Amniotic stem cell (primary cell): ENCODE results near the gene RAB11FIP4.
A peak's percentile ranks its signal among the peaks of the same experiment; 100 is the strongest.

Experiments
- DNase-seq: peaks from one replicate; lab custom pipeline; 2025; lab: John Stamatoyannopoulos, UW

The RAB11FIP4 gene

GRCh38 chr17:31550389-31551056 lies 159.0 kb downstream of the RAB11FIP4 start:
- DNase-seq, result no peak

DNA sequence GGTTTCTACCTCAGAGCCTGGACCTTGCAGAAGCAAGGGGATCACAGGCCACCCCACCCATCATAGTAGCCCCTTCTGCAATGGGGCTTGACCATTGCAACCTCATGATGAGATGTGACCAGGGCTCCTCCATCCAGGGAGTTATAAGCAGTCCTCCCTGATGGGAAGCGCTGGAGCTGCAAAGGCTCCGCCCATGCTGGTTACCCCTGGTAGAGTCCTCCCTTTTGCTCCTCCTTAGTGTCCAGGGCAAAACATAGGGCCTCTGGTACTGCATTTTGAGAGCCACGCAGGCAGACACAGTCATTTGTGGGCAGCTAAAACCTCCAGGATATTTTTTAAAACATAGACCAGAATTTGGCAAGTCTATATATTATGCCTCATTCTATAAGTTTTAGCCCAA lies 161.1 kb downstream of the RAB11FIP4 start:
- DNase-seq, result no peak

- DNase-seq, result no peak
Observed at GRCh38 chr17:31553506-31553905, 162.0 kb downstream of the RAB11FIP4 start.

DNA sequence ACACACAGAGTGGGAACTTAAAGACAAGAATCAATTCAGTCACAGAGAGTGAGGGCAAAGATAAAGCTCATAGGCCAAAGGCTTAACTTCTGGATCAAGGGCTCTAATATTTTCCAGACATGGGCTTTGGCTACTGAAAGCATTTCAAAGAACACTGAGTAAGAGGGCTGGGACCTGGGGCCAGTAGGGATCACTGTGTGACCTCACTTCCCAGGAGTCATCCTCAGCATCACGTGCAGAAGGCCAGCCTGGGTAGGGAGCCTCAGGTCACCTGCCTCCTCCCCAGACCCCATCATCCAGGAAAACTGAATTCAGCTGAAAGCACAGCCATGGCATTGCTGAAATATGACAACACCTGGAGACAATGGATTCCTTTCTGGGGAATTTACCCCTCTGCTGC lies 163.5 kb downstream of the RAB11FIP4 start:
- DNase-seq, result no peak

DNA sequence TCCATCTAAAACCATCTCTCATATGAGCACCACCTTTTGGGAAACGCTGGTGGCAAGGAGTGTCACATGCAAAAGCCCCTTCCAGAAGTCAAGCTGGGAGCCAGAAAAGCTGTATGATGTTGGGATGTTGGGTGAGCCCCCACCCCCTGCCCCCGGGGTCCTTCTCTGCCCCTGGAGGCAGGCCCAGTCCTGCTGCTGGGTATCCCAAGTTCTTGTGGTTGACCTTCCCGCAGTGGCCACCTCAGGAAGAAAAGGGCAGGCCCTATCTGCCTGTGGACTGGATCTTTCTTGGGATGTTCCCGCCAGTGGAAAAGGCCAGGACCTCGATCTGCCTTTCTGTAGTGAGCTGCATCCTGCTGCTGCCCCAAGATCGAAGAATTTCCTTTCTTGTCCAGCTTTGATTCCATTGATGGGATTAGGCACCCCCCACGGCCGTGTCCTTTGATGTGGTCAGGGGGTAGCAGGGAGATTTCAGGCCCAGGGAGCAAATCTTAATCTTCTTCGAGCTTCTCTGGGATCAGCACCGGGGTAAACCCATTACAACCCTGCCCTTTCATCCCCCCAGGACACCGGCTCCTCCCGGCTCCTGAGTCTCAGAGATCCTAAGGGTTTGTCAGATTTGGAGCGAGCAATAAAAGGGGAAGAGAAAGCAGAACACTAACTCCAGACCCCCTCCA lies 165.6 kb downstream of the RAB11FIP4 start:
- DNase-seq, result no peak

DNA sequence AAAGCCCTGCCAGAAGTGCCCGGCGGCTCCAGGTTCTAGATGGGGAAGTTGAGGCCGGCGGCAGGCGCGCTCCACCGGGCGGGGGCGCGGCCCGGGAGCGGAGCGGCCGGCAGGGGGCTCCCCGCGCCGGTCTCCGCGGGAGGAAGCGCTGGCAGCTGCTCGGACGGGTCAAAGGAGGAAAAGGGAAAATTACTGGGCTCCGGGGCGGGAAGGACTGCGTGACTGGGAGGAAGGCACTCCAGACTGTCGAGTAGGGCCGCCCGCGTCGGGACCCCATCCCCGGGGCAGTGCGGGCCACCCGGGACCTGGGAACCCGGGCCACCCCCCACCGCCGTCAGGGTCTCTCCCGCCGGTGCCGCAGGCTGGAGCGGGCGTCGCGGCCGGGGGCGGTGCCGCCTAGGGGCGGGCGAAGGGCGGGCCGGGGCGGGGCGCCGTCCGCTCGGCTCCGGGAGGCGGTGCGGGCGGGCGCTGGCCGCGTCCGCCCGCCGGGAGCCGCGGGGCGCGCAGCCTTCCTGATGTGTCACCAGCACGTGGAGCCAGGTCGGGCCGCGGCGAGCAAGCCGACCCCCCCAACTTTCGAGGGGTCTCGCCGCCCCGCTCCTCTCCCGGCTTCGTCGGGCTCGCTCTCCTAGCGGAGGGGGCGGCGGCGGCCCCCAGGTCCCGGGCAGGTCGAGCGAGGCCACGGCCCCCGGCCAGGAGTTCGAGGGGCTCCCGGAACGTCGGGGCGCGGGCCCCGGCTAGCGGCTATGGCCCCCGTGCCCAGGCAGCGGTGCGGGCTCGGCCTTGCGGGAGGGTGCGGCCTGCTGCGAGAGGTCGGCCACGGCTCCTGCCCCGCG lies 167.5 kb downstream of the RAB11FIP4 start:
- peak; percentile 73 for DNase-seq

DNA sequence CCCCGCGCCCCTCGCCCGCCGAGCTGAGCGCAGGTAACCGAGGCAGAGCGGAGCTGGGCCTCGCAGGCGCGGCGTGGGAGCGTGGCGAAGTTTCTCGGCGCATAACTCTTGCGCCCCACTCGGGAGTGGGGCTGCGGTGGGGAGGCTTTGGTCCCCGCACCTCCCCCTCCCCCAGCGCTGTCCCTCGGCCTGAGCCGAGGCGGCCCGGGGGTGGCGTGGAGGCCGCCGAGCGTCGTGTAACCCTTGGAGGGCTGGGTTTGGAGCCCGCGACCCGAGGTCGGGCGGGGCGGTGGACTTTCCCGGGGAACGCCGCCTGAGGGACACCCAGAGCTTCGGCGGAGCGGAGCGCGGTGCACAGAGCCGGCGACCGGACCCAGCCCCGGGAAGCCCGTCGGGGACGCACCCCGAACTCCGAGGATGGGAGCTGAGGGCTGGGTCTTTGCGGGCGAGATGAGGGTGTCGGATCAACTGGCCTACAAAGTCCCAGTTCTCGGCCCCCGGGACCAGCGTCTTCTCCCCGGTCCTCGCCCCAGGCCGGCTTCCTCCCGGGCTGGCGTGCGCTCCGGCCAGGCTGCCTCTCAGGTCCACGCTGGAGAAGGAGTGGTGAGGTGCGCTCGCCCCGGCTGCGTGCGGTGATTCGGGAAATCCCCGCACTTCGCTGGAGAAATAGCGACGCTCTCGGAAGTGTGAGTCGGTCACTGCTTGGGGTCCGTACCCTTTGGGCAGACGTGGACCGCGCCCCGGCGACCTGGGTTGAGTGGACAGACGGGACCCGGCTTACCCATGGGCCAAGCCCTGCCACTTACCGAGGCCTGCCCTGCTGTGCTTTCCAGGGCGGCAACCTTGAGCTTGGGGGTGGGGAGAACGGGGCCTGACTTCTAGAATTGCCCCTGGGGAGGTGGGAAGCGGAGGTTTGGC lies 168.4 kb downstream of the RAB11FIP4 start:
- no peak for DNase-seq

DNA sequence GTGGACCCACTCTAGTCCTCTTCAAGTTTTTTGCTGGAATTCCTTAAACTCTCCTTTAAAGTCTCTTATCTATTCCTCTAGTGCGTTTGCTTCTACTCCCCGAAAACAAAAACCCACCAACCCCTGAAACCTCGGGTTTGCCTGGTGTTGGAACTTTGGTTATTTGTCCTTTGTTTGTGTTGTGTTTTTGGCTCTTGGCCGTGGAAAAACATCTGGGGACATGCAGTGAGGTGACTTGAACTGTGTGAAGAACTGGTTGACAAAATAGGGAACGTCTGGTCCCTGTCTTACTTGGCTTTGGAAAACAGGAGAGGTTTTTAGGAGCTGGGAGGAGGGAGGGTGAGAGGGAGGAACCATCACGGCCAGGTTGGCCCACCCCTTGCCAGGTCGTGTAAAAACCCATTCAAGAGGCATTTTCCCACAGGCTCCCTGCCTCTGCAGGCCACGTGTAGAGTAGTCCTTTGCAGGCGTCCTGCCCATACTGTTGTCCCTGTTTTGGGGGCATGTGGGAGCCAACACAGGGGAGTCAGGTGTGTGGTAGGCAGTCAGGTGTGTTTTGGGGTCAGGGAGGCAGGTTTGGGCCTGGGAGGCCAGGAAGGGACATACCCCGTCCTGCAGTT lies 169.3 kb downstream of the RAB11FIP4 start:
- no peak for DNase-seq

DNA sequence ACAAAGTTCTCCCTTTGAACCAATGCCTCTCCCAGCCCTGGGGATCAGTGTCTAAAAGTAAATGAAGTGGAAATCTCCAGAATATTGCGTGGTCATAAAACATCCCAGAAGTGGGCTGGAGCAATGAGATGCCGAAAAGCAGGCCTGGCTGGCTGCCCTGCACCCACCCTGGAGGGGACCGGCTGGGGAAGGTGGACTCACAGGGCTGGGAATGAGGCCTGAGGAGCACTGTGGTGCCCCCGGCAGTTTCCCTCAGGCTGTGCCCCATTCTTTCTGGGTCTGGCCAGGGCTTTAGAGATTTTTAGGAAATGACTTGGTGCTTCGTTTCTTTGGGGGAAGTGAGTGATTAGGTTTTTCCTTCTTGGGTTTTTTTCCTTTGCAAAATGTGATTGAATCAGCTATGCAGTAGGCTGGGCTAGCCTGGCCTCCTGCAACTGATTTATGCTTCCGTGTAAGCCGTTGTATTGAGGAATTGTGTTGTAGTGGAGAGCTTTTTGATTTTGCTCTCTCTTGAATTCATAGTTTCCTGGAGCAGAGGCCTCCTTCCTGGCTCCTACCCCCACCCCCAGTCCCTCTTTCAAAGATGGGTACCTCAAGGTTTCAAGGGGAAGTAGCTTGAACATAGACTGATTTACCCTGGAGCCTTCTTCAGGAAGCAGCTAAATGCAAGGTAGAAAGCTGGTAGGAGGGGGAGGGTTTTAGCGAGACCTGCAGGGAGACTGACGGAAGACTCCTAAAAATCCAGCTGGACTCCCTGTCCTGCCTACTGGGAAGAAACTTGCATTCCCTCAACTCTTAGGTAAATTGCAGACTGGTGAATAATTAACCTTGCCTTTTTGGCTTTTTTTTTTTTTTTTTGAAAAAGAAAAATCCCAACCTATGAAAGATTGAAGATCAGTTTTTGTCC lies 170.2 kb downstream of the RAB11FIP4 start:
- peak; percentile 44 for DNase-seq

GRCh38 chr17:31562376-31562840 lies 170.9 kb downstream of the RAB11FIP4 start:
- DNase-seq, result no peak

DNA sequence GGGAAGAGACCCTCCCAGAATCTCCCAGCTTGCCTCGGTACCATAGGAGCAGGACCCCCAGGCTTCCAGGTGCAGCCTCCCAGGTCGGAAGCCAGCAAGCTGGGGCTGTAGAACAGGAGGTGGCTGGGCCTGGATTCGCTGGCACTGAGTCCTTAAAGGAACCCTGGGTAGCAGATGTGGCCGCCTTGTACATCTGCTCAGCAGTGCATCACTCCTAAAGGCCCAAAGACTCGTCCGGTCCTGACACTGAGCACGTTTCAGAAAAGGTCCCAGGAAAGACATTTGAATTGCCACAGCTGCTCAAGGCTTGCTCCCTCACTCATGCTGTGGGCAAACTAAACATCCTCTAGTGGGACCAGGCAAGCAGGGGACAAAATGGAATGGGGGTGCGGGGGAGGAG lies 172.8 kb downstream of the RAB11FIP4 start:
- no peak for DNase-seq

GRCh38 chr17:31564883-31565301 lies 173.4 kb downstream of the RAB11FIP4 start:
- DNase-seq, result no peak

- no peak for DNase-seq
Observed at GRCh38 chr17:31565652-31566051, 174.2 kb downstream of the RAB11FIP4 start.

GRCh38 chr17:31566247-31566991 lies 174.9 kb downstream of the RAB11FIP4 start:
- no peak for DNase-seq

- no peak for DNase-seq
Observed at GRCh38 chr17:31566992-31567373, 175.5 kb downstream of the RAB11FIP4 start.

- DNase-seq, result no peak
Observed at GRCh38 chr17:31568121-31568520, 176.6 kb downstream of the RAB11FIP4 start.

- no peak for DNase-seq
Observed at GRCh38 chr17:31568539-31568938, 177.1 kb downstream of the RAB11FIP4 start.

- DNase-seq, result no peak
Observed at GRCh38 chr17:31570231-31570630, 178.8 kb downstream of the RAB11FIP4 start.
